ENCODE data around the gene SART3.
A peak's percentile ranks its signal among the peaks of the same experiment; 100 is the strongest.
"Not testable (repeated sequence)": the region's sequence is repeated elsewhere in the genome, so short reads cannot be mapped to it uniquely, and the experiment has no call there.

Gene SART3

DNA sequence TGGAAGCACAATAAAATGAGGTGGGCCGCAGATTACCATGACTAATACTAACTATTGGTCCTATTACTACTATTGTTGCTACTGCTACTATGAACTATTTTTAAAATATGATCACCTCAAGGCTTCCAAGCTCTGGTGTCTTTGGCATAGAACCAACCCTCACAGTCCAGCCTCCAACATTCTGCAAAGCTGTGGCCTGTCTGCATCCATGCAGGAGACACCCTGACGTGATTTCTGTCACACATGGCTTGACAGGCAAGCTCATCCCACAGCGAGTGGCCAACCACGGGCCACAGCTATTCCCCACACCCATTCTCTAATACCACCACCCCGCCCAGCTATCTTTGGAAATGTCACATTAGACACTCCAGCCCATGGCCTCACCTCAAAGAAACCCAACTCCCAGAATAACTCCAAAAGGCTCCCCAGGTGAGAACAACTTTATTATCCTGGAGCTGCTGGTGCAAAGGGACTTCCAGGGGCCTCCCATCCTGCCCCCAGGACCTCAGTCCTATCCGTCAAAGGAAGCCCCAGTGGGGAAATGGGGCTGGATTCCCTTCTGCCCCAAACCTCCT is 15.8 kb upstream of the SART3 start:
- no peak overlapping the region for H3K4me3 ChIP-seq (ENCODE audit: low read depth, low read length)

GRCh38 chr12:108575199-108575912 is 14.4 kb upstream of the SART3 start:
- TF ChIP-seq, protein P1, sequence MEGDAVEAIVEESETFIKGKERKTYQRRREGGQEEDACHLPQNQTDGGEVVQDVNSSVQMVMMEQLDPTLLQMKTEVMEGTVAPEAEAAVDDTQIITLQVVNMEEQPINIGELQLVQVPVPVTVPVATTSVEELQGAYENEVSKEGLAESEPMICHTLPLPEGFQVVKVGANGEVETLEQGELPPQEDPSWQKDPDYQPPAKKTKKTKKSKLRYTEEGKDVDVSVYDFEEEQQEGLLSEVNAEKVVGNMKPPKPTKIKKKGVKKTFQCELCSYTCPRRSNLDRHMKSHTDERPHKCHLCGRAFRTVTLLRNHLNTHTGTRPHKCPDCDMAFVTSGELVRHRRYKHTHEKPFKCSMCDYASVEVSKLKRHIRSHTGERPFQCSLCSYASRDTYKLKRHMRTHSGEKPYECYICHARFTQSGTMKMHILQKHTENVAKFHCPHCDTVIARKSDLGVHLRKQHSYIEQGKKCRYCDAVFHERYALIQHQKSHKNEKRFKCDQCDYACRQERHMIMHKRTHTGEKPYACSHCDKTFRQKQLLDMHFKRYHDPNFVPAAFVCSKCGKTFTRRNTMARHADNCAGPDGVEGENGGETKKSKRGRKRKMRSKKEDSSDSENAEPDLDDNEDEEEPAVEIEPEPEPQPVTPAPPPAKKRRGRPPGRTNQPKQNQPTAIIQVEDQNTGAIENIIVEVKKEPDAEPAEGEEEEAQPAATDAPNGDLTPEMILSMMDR (IDR thresholded peaks at IDR 0.05; ENCODE audit: low read depth, low read length), result no peak
- H3K4me3 ChIP-seq (ENCODE audit: low read depth, low read length), result no peak overlapping the region

More for the DNA sequence above, 15.8 kb upstream of the SART3 start:
- TF ChIP-seq, protein P1 (IDR thresholded peaks at IDR 0.05; ENCODE audit: low read depth, low read length), result no peak

- H3K4me3 ChIP-seq (ENCODE audit: low read depth, low read length), result not testable (repeated sequence)
These were observed 13.3 kb upstream of the SART3 start for GRCh38 chr12:108574276-108574675.

GRCh38 chr12:108573317-108573716 is 12.3 kb upstream of the SART3 start:
- no peak overlapping the region for H3K4me3 ChIP-seq (ENCODE audit: low read depth, low read length)
- TF ChIP-seq, protein P1 (IDR thresholded peaks at IDR 0.05; ENCODE audit: low read depth, low read length), result no peak

DNA sequence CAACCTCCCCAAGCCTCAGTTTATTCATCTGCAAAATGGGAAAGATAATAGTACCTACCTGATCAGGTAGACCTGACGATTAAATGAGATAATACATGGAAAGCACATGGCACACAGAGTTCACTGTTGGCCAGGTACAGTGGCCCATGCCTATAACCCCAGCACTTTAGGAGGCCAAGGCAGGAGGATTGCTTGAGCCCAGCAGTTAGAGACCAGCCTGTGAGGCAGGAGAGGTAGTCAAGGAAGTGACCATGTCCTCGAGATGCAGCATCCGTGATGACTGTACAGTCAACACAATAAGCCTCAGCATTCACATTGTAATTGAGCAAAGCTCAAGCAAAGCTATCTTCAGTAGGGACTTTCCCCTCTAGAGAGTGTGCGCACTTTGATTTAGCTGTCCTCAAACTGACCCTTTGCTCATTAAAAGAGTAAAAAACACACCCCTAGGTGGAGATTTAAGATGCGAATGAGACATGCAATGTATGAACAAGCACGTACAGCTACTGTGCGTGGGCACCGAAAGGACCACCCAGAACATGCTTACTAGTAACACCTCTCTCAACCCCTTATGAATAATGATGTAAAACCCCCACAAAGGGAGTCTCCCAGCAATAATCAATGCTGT is 11.3 kb upstream of the SART3 start:
- TF ChIP-seq, protein P1 (IDR thresholded peaks at IDR 0.05; ENCODE audit: low read depth, low read length), result no peak
- no peak overlapping the region for H3K4me3 ChIP-seq (ENCODE audit: low read depth, low read length)

- TF ChIP-seq, protein P1 (IDR thresholded peaks at IDR 0.05; ENCODE audit: low read depth, low read length), result no peak
- no peak overlapping the region for H3K4me3 ChIP-seq (ENCODE audit: low read depth, low read length)
These were observed 10.7 kb upstream of the SART3 start for GRCh38 chr12:108571609-108572165.

DNA sequence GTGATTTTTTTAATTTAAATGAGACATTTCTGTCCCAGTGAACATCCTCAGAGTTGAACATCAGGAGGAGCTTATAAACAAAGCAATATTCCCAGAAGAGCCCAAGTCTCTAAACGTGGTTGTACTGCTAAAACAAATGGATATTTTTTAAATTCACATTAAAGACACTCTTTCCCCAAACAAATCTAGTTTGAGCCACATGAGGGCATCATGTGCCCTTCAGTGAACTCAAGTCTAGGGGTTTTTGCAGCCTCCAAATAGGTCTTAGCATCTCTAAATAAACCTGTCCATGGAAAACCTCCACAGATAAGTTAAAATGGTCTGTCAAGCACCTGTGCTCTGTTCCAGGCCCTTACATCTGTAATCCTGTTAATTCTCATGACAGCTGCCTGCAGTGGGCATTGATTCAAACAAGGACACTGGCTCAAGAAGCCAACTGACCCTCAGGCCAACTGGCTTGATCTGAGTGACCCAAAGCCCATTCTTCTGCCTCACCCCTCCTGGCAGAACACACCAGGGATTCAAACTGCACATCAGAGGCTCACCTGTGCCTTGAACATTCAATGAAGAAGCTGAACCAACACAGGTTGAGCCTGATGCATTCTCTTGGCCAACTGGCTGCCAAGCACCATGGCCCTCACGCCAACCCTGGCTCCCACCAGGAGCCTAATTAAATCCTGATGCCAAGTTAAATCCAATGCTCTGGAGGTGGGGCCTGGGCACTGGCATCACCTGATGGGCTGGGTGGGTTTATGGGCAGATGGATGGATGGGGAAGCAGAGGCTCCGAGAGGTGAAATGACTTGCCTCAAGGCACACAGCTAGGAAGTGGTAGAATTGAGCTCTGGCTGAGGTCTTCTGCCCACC is 10.0 kb upstream of the SART3 start:
- TF ChIP-seq, protein P1 (IDR thresholded peaks at IDR 0.05; ENCODE audit: low read depth, low read length), result peak; percentile 21; the same call in 1 of the 2 replicates
- H3K4me3 ChIP-seq (ENCODE audit: low read depth, low read length), result no peak overlapping the region

All from WI38 (cell line).